GM10248 (cell line): ENCODE results near the gene PITX2.

Experiments
- CTCF ChIA-PET: fragments of 300-600 bp; sonication (Branson Sonifier 250); formaldehyde crosslinking; extraction: SDS; loops from one replicate; lab custom pipeline; 2021; ENCODE audit warnings: antibody characterized with exemption; lab: Yijun Ruan, JAX
- POLR2A ChIA-PET: fragments of 350-650 bp; sonication (Branson Sonifier 250); formaldehyde crosslinking; extraction: SDS; loops from one replicate; lab custom pipeline; 2020; ENCODE audit warnings: antibody characterized with exemption; lab: Yijun Ruan, JAX
- DNase-seq: peaks from one replicate; pipeline ENCODE4 v3.0.0; 2012; ENCODE audit errors: extremely low spot score
- CTCF ChIP-seq: IDR thresholded peaks from 2 replicates; pipeline ENCODE4 v1.5.1; 2012; ENCODE audit warnings: mild to moderate bottlenecking, low read depth; ENCODE audit errors: extremely low read depth, missing control alignments, control extremely low read depth

Gene PITX2

GRCh38 chr4:110636680-110637407, 14.0 kb upstream of the PITX2 start:
- POLR2A ChIA-PET, result no interaction called here
- DNase-seq, result no peak
- TF ChIP-seq CTCF, result no peak
- CTCF ChIA-PET, result interaction anchor here (1.3 kb wide), 1 partner anchor 13 kb away, joined by 3 read pairs; no protein-coding TSS in a partner anchor

GRCh38 chr4:110636171-110636679, 13.3 kb upstream of the PITX2 start:
- DNase-seq, result no peak
- POLR2A ChIA-PET, result no interaction called here
- no peak for TF ChIP-seq CTCF
- CTCF ChIA-PET, result interaction anchor here (1.3 kb wide), 1 partner anchor 13 kb away, joined by 3 read pairs; no protein-coding TSS in a partner anchor

- TF ChIP-seq CTCF, result no peak
- CTCF ChIA-PET, result no interaction called here
- no peak for DNase-seq
- POLR2A ChIA-PET, result no interaction called here
Observed at GRCh38 chr4:110635163-110635865, 12.4 kb upstream of the PITX2 start.

- TF ChIP-seq CTCF, result no peak
- ChIA-PET POLR2A (no interaction called here), CTCF (interaction anchor here (1.4 to 2.5 kb wide), 3 partner anchors 9 to 648 kb away, joined by 4 to 7 read pairs (median 6); no protein-coding TSS in a partner anchor)
- no peak for DNase-seq
Observed at GRCh38 chr4:110634350-110635162, 11.7 kb upstream of the PITX2 start.

GRCh38 chr4:110633358-110634341, 10.8 kb upstream of the PITX2 start:
- no peak for DNase-seq
- ChIA-PET CTCF (interaction anchor here (1.4 to 2.5 kb wide), 3 partner anchors 9 to 649 kb away, joined by 4 to 7 read pairs (median 6); no protein-coding TSS in a partner anchor), POLR2A (interaction anchor here (0.7 kb wide), 1 partner anchor 345 kb away, joined by 3 read pairs; no protein-coding TSS in a partner anchor)
- no peak for TF ChIP-seq CTCF
